ENCODE data around the gene VPS18.

The VPS18 gene

DNA sequence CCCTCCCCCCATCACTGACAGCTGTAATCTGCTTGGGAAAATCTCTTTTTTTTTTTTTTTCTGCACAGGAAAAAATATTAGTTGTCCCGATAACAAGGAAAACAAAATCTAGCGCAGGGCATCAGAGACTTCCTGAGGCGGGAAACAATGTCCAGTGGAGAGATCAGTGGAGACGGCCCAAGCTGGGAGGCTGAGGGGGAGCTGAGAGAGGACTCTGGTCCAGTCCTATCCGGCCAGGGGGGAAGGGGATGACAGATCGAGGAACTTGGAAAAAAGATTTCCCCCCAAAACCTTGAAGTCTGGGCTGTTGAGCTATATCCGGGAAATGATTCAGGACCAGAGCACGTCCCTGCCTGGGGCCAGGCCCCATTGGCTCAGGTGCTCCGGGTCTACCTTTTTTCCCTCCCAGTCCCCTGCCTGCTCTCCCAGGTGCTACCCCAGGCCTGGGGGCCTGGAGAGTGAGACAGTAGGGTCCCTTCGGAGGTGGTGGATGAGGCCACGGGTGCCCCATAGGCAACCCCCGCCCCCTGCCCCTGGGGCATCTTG, 20.9 kb downstream of the VPS18 start:
- ChIA-PET CTCF (interaction anchor here (1.0 to 6.6 kb wide), 7 partner anchors 9 to 270 kb away, joined by 3 to 57 read pairs (median 9); no protein-coding TSS in a partner anchor), POLR2A (interaction anchor here (1.0 kb wide), 1 partner anchor 21 kb away, joined by 3 read pairs; the partner anchor contains the start of gene VPS18)
- no peak overlapping the region for H3K4me3 ChIP-seq (ENCODE audit: low read depth, low read length)
- DNase-seq (ENCODE audit: low read depth, low spot score), result no peak
- TF ChIP-seq, protein P1, sequence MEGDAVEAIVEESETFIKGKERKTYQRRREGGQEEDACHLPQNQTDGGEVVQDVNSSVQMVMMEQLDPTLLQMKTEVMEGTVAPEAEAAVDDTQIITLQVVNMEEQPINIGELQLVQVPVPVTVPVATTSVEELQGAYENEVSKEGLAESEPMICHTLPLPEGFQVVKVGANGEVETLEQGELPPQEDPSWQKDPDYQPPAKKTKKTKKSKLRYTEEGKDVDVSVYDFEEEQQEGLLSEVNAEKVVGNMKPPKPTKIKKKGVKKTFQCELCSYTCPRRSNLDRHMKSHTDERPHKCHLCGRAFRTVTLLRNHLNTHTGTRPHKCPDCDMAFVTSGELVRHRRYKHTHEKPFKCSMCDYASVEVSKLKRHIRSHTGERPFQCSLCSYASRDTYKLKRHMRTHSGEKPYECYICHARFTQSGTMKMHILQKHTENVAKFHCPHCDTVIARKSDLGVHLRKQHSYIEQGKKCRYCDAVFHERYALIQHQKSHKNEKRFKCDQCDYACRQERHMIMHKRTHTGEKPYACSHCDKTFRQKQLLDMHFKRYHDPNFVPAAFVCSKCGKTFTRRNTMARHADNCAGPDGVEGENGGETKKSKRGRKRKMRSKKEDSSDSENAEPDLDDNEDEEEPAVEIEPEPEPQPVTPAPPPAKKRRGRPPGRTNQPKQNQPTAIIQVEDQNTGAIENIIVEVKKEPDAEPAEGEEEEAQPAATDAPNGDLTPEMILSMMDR (IDR thresholded peaks at IDR 0.05; ENCODE audit: insufficient read depth, low read length, missing control alignments), result no peak

DNA sequence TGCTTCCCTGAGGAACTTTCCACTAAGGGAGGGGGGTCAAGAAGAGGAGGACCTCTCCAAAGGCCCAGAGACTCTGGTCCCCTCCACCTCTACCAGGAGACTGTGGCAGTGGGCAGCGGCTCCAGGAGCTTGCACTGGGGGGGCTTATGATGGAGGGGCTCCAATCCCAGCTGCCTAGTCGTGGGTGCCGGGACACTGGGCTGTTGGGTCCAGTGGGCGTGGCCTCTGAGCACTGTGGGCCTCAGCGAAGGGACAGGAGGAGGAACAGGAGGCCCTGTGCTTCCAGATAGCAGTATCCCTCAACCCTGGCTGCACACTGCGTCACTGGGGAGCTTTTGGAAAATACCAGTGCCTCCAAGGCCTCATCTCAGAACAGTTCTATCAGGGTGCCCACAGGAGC, 21.4 kb downstream of the VPS18 start:
- DNase-seq (ENCODE audit: low read depth, low spot score), result no peak
- TF ChIP-seq, protein P1 (IDR thresholded peaks at IDR 0.05; ENCODE audit: insufficient read depth, low read length, missing control alignments), result no peak
- CTCF ChIA-PET, result interaction anchor here (1.0 to 6.6 kb wide), 8 partner anchors 10 to 270 kb away, joined by 3 to 57 read pairs (median 8); no protein-coding TSS in a partner anchor
- no peak overlapping the region for H3K4me3 ChIP-seq (ENCODE audit: low read depth, low read length)
- POLR2A ChIA-PET, result interaction anchor here (1.0 kb wide), 1 partner anchor 21 kb away, joined by 3 read pairs; the partner anchor contains the start of gene VPS18

DNA sequence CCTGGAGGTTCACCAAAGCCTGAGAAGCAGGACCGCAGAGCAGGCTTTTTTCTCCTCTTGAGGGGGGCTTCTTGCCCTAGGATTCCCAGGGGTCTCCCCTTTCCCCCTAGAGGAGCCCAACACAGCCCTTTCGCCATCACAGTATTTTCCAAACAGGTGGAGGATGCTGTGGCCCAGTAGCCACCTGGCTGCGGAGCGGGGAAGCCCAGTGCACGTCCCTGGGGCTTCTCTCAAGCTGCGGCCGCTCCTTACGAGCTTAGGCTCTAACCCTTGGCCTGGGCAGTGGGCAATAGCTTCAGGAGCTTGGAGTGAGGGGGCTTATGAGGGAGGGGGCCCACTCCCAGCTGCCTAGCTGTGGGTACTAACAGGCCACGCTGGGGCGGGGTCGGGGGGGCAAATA, 23.3 kb downstream of the VPS18 start:
- TF ChIP-seq, protein P1 (IDR thresholded peaks at IDR 0.05; ENCODE audit: insufficient read depth, low read length, missing control alignments), result no peak
- no peak for DNase-seq (ENCODE audit: low read depth, low spot score)
- ChIA-PET CTCF (interaction anchor here (3.8 to 6.6 kb wide), 3 partner anchors 12 to 25 kb away, joined by 14 to 57 read pairs (median 23); no protein-coding TSS in a partner anchor), POLR2A (no interaction called here)
- H3K4me3 ChIP-seq (ENCODE audit: low read depth, low read length), result no peak overlapping the region

DNA sequence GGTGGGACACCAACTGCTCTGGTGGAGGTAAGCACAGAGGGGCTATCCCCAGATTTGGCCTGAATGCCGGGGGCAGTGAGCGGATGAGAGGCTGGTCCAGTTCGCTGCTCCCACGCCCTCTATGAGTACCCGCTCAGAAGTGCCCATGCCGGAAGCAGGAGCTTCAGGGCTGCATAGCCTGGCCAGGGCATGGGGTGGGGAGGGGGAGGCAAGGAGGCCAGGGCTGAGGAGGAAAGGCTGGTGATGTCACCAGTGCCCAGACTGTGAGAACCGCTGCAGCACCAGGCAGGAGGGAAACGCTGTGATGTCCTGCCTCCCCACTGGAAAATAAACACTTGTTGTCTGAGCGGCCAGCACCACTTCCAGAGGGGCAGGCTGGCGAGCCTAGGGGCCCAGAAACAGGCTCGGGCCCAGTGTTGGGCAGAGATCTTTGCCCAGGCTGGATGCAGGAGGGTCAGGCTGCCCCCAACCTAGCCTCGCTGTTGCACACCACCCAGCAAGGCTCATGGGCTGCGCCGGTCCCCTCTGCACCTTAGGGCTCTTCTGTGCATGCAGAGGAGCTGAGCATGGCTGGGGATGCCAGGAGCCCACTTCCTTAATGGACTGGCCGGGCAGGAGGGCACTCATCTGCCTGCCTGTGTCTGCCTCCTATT, 24.0 kb downstream of the VPS18 start:
- TF ChIP-seq, protein P1 (IDR thresholded peaks at IDR 0.05; ENCODE audit: insufficient read depth, low read length, missing control alignments), result no peak
- CTCF ChIA-PET, result interaction anchor here (0.6 to 6.6 kb wide), 3 partner anchors 10 to 24 kb away, joined by 3 to 57 read pairs (median 23); no protein-coding TSS in a partner anchor
- DNase-seq (ENCODE audit: low read depth, low spot score), result no peak
- no peak overlapping the region for H3K4me3 ChIP-seq (ENCODE audit: low read depth, low read length)
- POLR2A ChIA-PET, result no interaction called here

DNA sequence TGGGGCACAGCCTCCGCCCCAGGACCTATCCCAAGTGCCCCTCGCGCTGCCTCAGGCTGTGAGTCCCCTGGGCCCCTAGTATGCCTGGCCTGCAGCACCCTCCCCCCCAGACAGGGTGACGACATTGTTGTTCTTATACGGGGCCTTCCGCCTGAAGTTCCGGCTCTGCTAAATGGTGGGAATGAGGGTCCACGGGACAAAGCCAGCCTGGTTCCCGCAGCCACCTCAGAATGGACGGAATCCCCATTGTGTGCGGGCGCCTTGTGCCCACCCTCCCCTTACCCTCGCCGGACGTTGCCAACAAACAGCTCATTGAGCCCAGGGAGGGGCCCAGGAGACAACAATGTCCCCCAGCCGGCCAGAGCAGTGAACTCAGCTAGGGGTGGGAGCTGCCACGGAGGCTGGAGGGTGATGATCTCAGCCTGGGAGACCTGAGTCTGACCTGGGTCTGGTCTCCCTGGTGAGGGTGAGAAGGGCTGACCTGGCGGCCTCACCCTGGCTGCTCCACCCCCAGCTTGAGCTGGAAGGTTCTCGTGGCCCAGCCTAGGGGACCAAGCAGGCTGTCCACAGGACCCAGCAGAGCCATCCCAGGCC, 24.6 kb downstream of the VPS18 start:
- DNase-seq (ENCODE audit: low read depth, low spot score), result no peak
- no peak overlapping the region for H3K4me3 ChIP-seq (ENCODE audit: low read depth, low read length)
- ChIA-PET CTCF (interaction anchor here (0.6 to 6.6 kb wide), 3 partner anchors 9 to 23 kb away, joined by 3 to 57 read pairs (median 23); no protein-coding TSS in a partner anchor), POLR2A (no interaction called here)
- TF ChIP-seq, protein P1 (IDR thresholded peaks at IDR 0.05; ENCODE audit: insufficient read depth, low read length, missing control alignments), result no peak
